Body of pancreas (tissue), 4 donors: ENCODE data around the gene C14orf119.

Experiments
- POLR2A ChIP-seq, 3 donors: fragments of 450-650 bp; IDR thresholded peaks; one replicate each; pipeline ENCODE4 v1.6.1; 2016; ENCODE audit warnings: antibody characterized with exemption in 3 of 3, mild to moderate bottlenecking in 2 of 3
- TF ChIP-seq, protein P1 (sequence below), 7 experiments: fragments of 450-650 bp in 4 of 7; fragments of 200-600 bp in 3 of 7; sonication (generic) in 3 of 7; IDR thresholded peaks; one replicate each; pipeline ENCODE4 v1.5.1; 2016 to 2019; ENCODE audit warnings: antibody characterized with exemption in 7 of 7

DNA sequence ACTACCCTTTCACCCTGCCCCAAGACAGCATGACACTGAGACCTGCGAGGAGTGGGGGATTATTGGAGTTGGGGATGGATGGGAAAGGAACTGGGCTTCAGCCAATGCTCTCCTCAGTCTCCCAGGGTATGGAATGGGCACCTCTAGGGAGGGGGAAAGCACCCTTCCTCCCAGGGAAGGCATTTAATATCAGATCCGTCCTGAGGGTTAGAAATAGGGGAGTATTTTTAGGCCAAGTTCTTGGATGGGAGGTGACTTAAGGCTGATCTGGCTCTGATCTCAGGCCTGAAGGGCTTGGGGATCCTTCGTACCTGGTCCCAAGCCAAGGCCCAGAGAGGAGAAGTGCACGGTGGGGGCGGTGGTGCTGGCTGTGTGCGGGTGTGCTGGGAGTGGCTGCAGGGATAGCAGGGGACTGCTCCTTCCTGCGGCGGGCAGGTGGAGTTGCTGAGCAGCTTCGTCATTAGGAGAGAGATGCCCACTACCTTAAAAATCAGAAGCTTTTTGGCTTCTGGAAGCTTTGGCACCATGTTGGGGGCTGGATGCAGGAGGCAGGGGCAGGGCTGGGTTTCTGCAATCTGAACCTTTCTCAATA is 30.7 kb downstream of the C14orf119 start:
- TF ChIP-seq, protein P1, sequence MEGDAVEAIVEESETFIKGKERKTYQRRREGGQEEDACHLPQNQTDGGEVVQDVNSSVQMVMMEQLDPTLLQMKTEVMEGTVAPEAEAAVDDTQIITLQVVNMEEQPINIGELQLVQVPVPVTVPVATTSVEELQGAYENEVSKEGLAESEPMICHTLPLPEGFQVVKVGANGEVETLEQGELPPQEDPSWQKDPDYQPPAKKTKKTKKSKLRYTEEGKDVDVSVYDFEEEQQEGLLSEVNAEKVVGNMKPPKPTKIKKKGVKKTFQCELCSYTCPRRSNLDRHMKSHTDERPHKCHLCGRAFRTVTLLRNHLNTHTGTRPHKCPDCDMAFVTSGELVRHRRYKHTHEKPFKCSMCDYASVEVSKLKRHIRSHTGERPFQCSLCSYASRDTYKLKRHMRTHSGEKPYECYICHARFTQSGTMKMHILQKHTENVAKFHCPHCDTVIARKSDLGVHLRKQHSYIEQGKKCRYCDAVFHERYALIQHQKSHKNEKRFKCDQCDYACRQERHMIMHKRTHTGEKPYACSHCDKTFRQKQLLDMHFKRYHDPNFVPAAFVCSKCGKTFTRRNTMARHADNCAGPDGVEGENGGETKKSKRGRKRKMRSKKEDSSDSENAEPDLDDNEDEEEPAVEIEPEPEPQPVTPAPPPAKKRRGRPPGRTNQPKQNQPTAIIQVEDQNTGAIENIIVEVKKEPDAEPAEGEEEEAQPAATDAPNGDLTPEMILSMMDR (IDR thresholded peaks at IDR 0.05): no peak
- no peak for TF ChIP-seq POLR2A (IDR thresholded peaks at IDR 0.05)
